ENCODE measurements around the gene FANCC. TPM values are rescaled to one million over a fixed set of nuclear protein-coding genes. Genes with fewer than 3 reads are reported as not detected.

The FANCC gene
- total and polyA plus RNA-seq, 2 donors: 4.1 to 4.8 TPM

- H3K9me3 ChIP-seq (ENCODE audit: control insufficient read depth in 2 of 2, insufficient read depth in 1 of 2, low read length in 1 of 2): no peaks in the 10 kb centered on the region
- no peaks in the 10 kb centered on the region for H3K27me3 ChIP-seq (ENCODE audit: control insufficient read depth in 2 of 2, insufficient read depth in 1 of 2, low read length in 1 of 2)
- peaks cover 4 to 27% of the 10 kb centered on the region in 2 donors for H3K36me3 ChIP-seq (ENCODE audit: control insufficient read depth in 2 of 2, insufficient read depth in 2 of 2, low read length in 1 of 2)
- no peak overlapping the region for H3K4me3 ChIP-seq (ENCODE audit: low read length in 2 of 2)
- H3K27ac ChIP-seq (ENCODE audit: low read depth in 1 of 2, low read length in 1 of 2): no peak overlapping the region
- DNase-seq (ENCODE audit: low read depth in 6 of 9, low spot score in 9 of 9): no peak
- 92% methylated on average over 20 of the region's 20 CpGs for WGBS
- no peaks in the 10 kb centered on the region for H3K4me1 ChIP-seq (ENCODE audit: control insufficient read depth in 2 of 2, insufficient read depth in 2 of 2, low read length in 2 of 2)
Measured at GRCh38 chr9:95103871-95104580, 213.5 kb downstream of the FANCC start.

GRCh38 chr9:95103281-95103771, 214.2 kb downstream of the FANCC start:
- no peak overlapping the region for H3K4me3 ChIP-seq (ENCODE audit: low read length in 2 of 2)
- H3K9me3 ChIP-seq (ENCODE audit: control insufficient read depth in 2 of 2, insufficient read depth in 1 of 2, low read length in 1 of 2): no peaks in the 10 kb centered on the region
- H3K4me1 ChIP-seq (ENCODE audit: control insufficient read depth in 2 of 2, insufficient read depth in 2 of 2, low read length in 2 of 2): peaks cover 0 to 3% of the 10 kb centered on the region in 2 donors
- WGBS: 97% methylated on average over 15 of the region's 15 CpGs
- DNase-seq (ENCODE audit: low read depth in 6 of 9, low spot score in 9 of 9): no peak
- H3K27me3 ChIP-seq (ENCODE audit: control insufficient read depth in 2 of 2, insufficient read depth in 1 of 2, low read length in 1 of 2): no peaks in the 10 kb centered on the region
- no peak overlapping the region for H3K27ac ChIP-seq (ENCODE audit: low read depth in 1 of 2, low read length in 1 of 2)
- peaks cover 4 to 27% of the 10 kb centered on the region in 2 donors for H3K36me3 ChIP-seq (ENCODE audit: control insufficient read depth in 2 of 2, insufficient read depth in 2 of 2, low read length in 1 of 2)

- peak overlapping the region in 1 of 2 donors; percentile 58 for H3K27ac ChIP-seq (ENCODE audit: low read depth in 1 of 2, low read length in 1 of 2)
- H3K4me1 ChIP-seq (ENCODE audit: control insufficient read depth in 2 of 2, insufficient read depth in 2 of 2, low read length in 2 of 2): peaks cover 0 to 5% of the 10 kb centered on the region in 2 donors
- DNase-seq (ENCODE audit: low read depth in 6 of 9, low spot score in 9 of 9): no peak
- H3K4me3 ChIP-seq (ENCODE audit: low read length in 2 of 2): no peak overlapping the region
- H3K36me3 ChIP-seq (ENCODE audit: control insufficient read depth in 2 of 2, insufficient read depth in 2 of 2, low read length in 1 of 2): peaks cover 4 to 26% of the 10 kb centered on the region in 2 donors
- no peaks in the 10 kb centered on the region for H3K9me3 ChIP-seq (ENCODE audit: control insufficient read depth in 2 of 2, insufficient read depth in 1 of 2, low read length in 1 of 2)
- H3K27me3 ChIP-seq (ENCODE audit: control insufficient read depth in 2 of 2, insufficient read depth in 1 of 2, low read length in 1 of 2): no peaks in the 10 kb centered on the region
- WGBS: 94% methylated on average over 18 of the region's 18 CpGs
Measured at GRCh38 chr9:95102572-95102971, 214.9 kb downstream of the FANCC start.

GRCh38 chr9:95102001-95102433, 215.5 kb downstream of the FANCC start:
- Histone ChIP-seq H3K27me3 (ENCODE audit: control insufficient read depth in 2 of 2, insufficient read depth in 1 of 2, low read length in 1 of 2) (no peaks in the 10 kb centered on the region), H3K9me3 (ENCODE audit: control insufficient read depth in 2 of 2, insufficient read depth in 1 of 2, low read length in 1 of 2) (no peaks in the 10 kb centered on the region), H3K27ac (ENCODE audit: low read depth in 1 of 2, low read length in 1 of 2) (no peak overlapping the region), H3K36me3 (ENCODE audit: control insufficient read depth in 2 of 2, insufficient read depth in 2 of 2, low read length in 1 of 2) (peaks cover 4 to 22% of the 10 kb centered on the region in 2 donors), H3K4me1 (ENCODE audit: control insufficient read depth in 2 of 2, insufficient read depth in 2 of 2, low read length in 2 of 2) (peaks cover 0 to 5% of the 10 kb centered on the region in 2 donors), H3K4me3 (ENCODE audit: low read length in 2 of 2) (no peak overlapping the region)
- 95% methylated on average over 8 of the region's 8 CpGs for WGBS
- peak in 1 of 9 donors; percentile 23 for DNase-seq (ENCODE audit: low read depth in 6 of 9, low spot score in 9 of 9)

GRCh38 chr9:95101326-95101725, 216.2 kb downstream of the FANCC start:
- DNase-seq (ENCODE audit: low read depth in 6 of 9, low spot score in 9 of 9): no peak
- H3K4me3 ChIP-seq (ENCODE audit: low read length in 2 of 2): no peak overlapping the region
- peak overlapping the region in 1 of 2 donors; percentile 8 for H3K27ac ChIP-seq (ENCODE audit: low read depth in 1 of 2, low read length in 1 of 2)
- H3K4me1 ChIP-seq (ENCODE audit: control insufficient read depth in 2 of 2, insufficient read depth in 2 of 2, low read length in 2 of 2): peaks cover 0 to 5% of the 10 kb centered on the region in 2 donors
- H3K27me3 ChIP-seq (ENCODE audit: control insufficient read depth in 2 of 2, insufficient read depth in 1 of 2, low read length in 1 of 2): no peaks in the 10 kb centered on the region
- whole genome bisulfite sequencing: 98% methylated on average over 12 of the region's 12 CpGs
- H3K36me3 ChIP-seq (ENCODE audit: control insufficient read depth in 2 of 2, insufficient read depth in 2 of 2, low read length in 1 of 2): peaks cover 4 to 16% of the 10 kb centered on the region in 2 donors
- H3K9me3 ChIP-seq (ENCODE audit: control insufficient read depth in 2 of 2, insufficient read depth in 1 of 2, low read length in 1 of 2): no peaks in the 10 kb centered on the region

GRCh38 chr9:95100071-95100627, 217.4 kb downstream of the FANCC start:
- Histone ChIP-seq H3K4me3 (ENCODE audit: low read length in 2 of 2) (no peak overlapping the region), H3K27me3 (ENCODE audit: control insufficient read depth in 2 of 2, insufficient read depth in 1 of 2, low read length in 1 of 2) (no peaks in the 10 kb centered on the region), H3K27ac (ENCODE audit: low read depth in 1 of 2, low read length in 1 of 2) (peak overlapping the region in 1 of 2 donors; percentile 47), H3K4me1 (ENCODE audit: control insufficient read depth in 2 of 2, insufficient read depth in 2 of 2, low read length in 2 of 2) (peaks cover 0 to 5% of the 10 kb centered on the region in 2 donors), H3K36me3 (ENCODE audit: control insufficient read depth in 2 of 2, insufficient read depth in 2 of 2, low read length in 1 of 2) (peaks cover 4 to 14% of the 10 kb centered on the region in 2 donors), H3K9me3 (ENCODE audit: control insufficient read depth in 2 of 2, insufficient read depth in 1 of 2, low read length in 1 of 2) (no peaks in the 10 kb centered on the region)
- no peak for DNase-seq (ENCODE audit: low read depth in 6 of 9, low spot score in 9 of 9)
- WGBS: 97% methylated on average over 4 of the region's 4 CpGs

- WGBS: 98% methylated on average over 24 of the region's 24 CpGs
- Histone ChIP-seq H3K27me3 (ENCODE audit: control insufficient read depth in 2 of 2, insufficient read depth in 1 of 2, low read length in 1 of 2) (no peaks in the 10 kb centered on the region), H3K4me1 (ENCODE audit: control insufficient read depth in 2 of 2, insufficient read depth in 2 of 2, low read length in 2 of 2) (peaks cover under 1 to 10% of the 10 kb centered on the region in 2 donors), H3K9me3 (ENCODE audit: control insufficient read depth in 2 of 2, insufficient read depth in 1 of 2, low read length in 1 of 2) (no peaks in the 10 kb centered on the region), H3K27ac (ENCODE audit: low read depth in 1 of 2, low read length in 1 of 2) (peak overlapping the region in 1 of 2 donors; percentile 47), H3K4me3 (ENCODE audit: low read length in 2 of 2) (no peak overlapping the region), H3K36me3 (ENCODE audit: control insufficient read depth in 2 of 2, insufficient read depth in 2 of 2, low read length in 1 of 2) (peaks cover 4 to 9% of the 10 kb centered on the region in 2 donors)
- no peak for DNase-seq (ENCODE audit: low read depth in 6 of 9, low spot score in 9 of 9)
Measured at GRCh38 chr9:95099321-95100070, 218.0 kb downstream of the FANCC start.

- H3K27me3 ChIP-seq (ENCODE audit: control insufficient read depth in 2 of 2, insufficient read depth in 1 of 2, low read length in 1 of 2): no peaks in the 10 kb centered on the region
- no peak overlapping the region for H3K4me3 ChIP-seq (ENCODE audit: low read length in 2 of 2)
- H3K27ac ChIP-seq (ENCODE audit: low read depth in 1 of 2, low read length in 1 of 2): peak overlapping the region in 1 of 2 donors; percentile 46
- no peak for DNase-seq (ENCODE audit: low read depth in 6 of 9, low spot score in 9 of 9)
- H3K36me3 ChIP-seq (ENCODE audit: control insufficient read depth in 2 of 2, insufficient read depth in 2 of 2, low read length in 1 of 2): peaks cover 4 to 9% of the 10 kb centered on the region in 2 donors
- no peaks in the 10 kb centered on the region for H3K9me3 ChIP-seq (ENCODE audit: control insufficient read depth in 2 of 2, insufficient read depth in 1 of 2, low read length in 1 of 2)
- WGBS: 80% methylated on average over 12 of the region's 12 CpGs
- peaks cover 6 to 20% of the 10 kb centered on the region in 2 donors for H3K4me1 ChIP-seq (ENCODE audit: control insufficient read depth in 2 of 2, insufficient read depth in 2 of 2, low read length in 2 of 2)
Measured at GRCh38 chr9:95098391-95098921, 219.1 kb downstream of the FANCC start.
